Measurements from ENCODE around the gene GARIN1A. TPM values are rescaled to one million over a fixed set of nuclear protein-coding genes. Genes with fewer than 3 reads are reported as not detected.

Gene GARIN1A
- total RNA-seq, 1 donor from 2014 or later, result 5.9 TPM

DNA sequence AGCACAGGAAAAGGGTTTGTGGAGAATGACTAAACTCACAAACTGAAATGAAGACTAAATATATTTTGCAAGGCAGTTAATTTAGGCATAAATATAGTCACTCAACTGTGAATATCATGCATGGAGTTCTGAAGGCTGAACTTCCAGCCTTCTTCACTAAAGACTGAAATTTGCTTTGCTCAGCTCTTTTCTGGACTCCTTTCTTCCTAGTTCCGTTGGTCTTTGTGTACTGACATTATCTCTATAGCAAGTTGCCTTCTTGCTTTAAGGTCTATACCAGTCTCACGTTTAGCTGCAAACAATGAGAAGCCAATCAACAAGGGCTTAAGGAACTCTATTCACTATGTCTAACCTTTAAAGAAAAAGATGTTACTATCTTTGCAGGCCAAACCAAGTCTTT, 22.6 kb downstream of the GARIN1A start:
- Histone ChIP-seq H3K27ac (ENCODE audit: low read depth, low read length) (no peak overlapping the region), H3K36me3 (ENCODE audit: insufficient read depth, low read length) (no peaks in the 10 kb centered on the region), H4K20me1 (ENCODE audit: insufficient read depth, low read length) (no peaks in the 10 kb centered on the region), H3K4me2 (ENCODE audit: low read length) (no peak overlapping the region), H3K79me2 (ENCODE audit: insufficient read depth, low read length) (no peaks in the 10 kb centered on the region), H3K4me3 (ENCODE audit: insufficient read depth, low read depth, low read length) (no peak overlapping the region), H2AFZ (ENCODE audit: low read depth, low read length) (no peak overlapping the region), H3K9ac (ENCODE audit: low read length) (no peak overlapping the region), H3K9me3 (ENCODE audit: insufficient read depth, low read depth, low read length) (no peaks in the 10 kb centered on the region), H3K4me1 (ENCODE audit: insufficient read depth, low read length) (no peaks in the 10 kb centered on the region), H3K27me3 (ENCODE audit: insufficient read depth, low read length) (no peaks in the 10 kb centered on the region)
- no peak for TF ChIP-seq EZH2 (IDR thresholded peaks at IDR 0.05; ENCODE audit: insufficient read depth, low read length)
- TF ChIP-seq, protein P1, sequence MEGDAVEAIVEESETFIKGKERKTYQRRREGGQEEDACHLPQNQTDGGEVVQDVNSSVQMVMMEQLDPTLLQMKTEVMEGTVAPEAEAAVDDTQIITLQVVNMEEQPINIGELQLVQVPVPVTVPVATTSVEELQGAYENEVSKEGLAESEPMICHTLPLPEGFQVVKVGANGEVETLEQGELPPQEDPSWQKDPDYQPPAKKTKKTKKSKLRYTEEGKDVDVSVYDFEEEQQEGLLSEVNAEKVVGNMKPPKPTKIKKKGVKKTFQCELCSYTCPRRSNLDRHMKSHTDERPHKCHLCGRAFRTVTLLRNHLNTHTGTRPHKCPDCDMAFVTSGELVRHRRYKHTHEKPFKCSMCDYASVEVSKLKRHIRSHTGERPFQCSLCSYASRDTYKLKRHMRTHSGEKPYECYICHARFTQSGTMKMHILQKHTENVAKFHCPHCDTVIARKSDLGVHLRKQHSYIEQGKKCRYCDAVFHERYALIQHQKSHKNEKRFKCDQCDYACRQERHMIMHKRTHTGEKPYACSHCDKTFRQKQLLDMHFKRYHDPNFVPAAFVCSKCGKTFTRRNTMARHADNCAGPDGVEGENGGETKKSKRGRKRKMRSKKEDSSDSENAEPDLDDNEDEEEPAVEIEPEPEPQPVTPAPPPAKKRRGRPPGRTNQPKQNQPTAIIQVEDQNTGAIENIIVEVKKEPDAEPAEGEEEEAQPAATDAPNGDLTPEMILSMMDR (IDR thresholded peaks at IDR 0.05; ENCODE audit: insufficient read depth, low read depth, low read length), result no peak
- Mint-ChIP-seq H3K4me3 (ENCODE audit: unreplicated experiment) (no peak overlapping the region), H3K27ac (ENCODE audit: unreplicated experiment) (no peak overlapping the region), H3K27me3 (ENCODE audit: low read depth, unreplicated experiment) (peaks cover 28% of the 10 kb centered on the region), H3K4me1 (ENCODE audit: low read depth, unreplicated experiment) (peaks cover 1% of the 10 kb centered on the region), H3K36me3 (ENCODE audit: low read depth, unreplicated experiment) (peaks cover 13% of the 10 kb centered on the region), H3K9me3 (ENCODE audit: unreplicated experiment) (no peaks in the 10 kb centered on the region)
- no peak for FAIRE-seq
- no peak for DNase-seq (ENCODE audit: low read depth)

DNA sequence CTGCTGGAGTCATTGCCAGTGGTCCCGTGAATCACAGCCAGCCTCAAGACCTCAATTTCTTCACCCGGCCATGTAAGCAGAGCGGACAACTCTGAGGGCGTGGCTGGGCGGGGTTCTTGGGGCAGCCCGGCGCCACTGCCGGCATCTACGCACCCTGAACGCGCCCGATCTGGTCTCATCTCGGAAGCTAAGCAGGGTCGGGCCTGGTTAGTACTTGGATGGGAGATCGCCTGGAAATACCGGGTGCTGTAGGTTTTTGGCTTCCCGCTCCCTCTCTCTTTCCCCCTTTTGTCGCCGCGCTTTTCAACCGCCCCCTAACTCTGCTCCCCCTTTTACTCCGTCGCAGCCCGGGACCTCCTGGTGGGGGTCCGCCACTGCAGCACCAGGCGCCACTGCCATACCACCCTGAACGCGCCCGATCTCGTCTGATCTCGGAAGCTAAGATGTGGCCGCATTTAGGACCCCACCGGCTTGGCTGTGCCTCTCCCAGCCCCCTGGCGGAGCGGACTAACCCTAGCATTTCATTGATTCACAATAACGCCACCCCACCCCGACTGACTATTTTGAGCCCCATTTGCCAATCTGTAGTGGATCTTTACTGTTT, 25.3 kb downstream of the GARIN1A start:
- no peaks in the 10 kb centered on the region for H3K4me1 ChIP-seq (ENCODE audit: insufficient read depth, low read length)
- Mint-ChIP-seq H3K4me1 (ENCODE audit: low read depth, unreplicated experiment) (no peaks in the 10 kb centered on the region), H3K27me3 (ENCODE audit: low read depth, unreplicated experiment) (peaks cover 28% of the 10 kb centered on the region), H3K27ac (ENCODE audit: unreplicated experiment) (no peak overlapping the region), H3K9me3 (ENCODE audit: unreplicated experiment) (no peaks in the 10 kb centered on the region), H3K36me3 (ENCODE audit: low read depth, unreplicated experiment) (peaks cover 2% of the 10 kb centered on the region), H3K4me3 (ENCODE audit: unreplicated experiment) (peak overlapping the region; percentile 87)
- H3K79me2 ChIP-seq (ENCODE audit: insufficient read depth, low read length), result no peaks in the 10 kb centered on the region
- FAIRE-seq, result no peak
- H3K27ac ChIP-seq (ENCODE audit: low read depth, low read length), result no peak overlapping the region
- H3K4me2 ChIP-seq (ENCODE audit: low read length), result peak overlapping the region; percentile 85
- H3K4me3 ChIP-seq (ENCODE audit: insufficient read depth, low read depth, low read length), result peak overlapping the region; percentile 58
- TF ChIP-seq EZH2 (IDR thresholded peaks at IDR 0.05; ENCODE audit: insufficient read depth, low read length), result no peak
- TF ChIP-seq, protein P1 (IDR thresholded peaks at IDR 0.05; ENCODE audit: insufficient read depth, low read depth, low read length), result peak; percentile 22
- no peaks in the 10 kb centered on the region for H3K27me3 ChIP-seq (ENCODE audit: insufficient read depth, low read length)
- H4K20me1 ChIP-seq (ENCODE audit: insufficient read depth, low read length), result no peaks in the 10 kb centered on the region
- DNase-seq (ENCODE audit: low read depth), result peak; percentile 57
- peak overlapping the region; percentile 67 for H3K9ac ChIP-seq (ENCODE audit: low read length)
- H2AFZ ChIP-seq (ENCODE audit: low read depth, low read length), result peak overlapping the region; percentile 59
- H3K36me3 ChIP-seq (ENCODE audit: insufficient read depth, low read length), result no peaks in the 10 kb centered on the region
- no peaks in the 10 kb centered on the region for H3K9me3 ChIP-seq (ENCODE audit: insufficient read depth, low read depth, low read length)

GRCh38 chr7:128699196-128699712, 27.2 kb downstream of the GARIN1A start:
- DNase-seq (ENCODE audit: low read depth) (no peak), FAIRE-seq (no peak)
- Histone ChIP-seq H3K79me2 (ENCODE audit: insufficient read depth, low read length) (no peaks in the 10 kb centered on the region), H2AFZ (ENCODE audit: low read depth, low read length) (no peak overlapping the region), H3K9ac (ENCODE audit: low read length) (no peak overlapping the region), H3K4me3 (ENCODE audit: insufficient read depth, low read depth, low read length) (no peak overlapping the region), H3K36me3 (ENCODE audit: insufficient read depth, low read length) (no peaks in the 10 kb centered on the region), H3K9me3 (ENCODE audit: insufficient read depth, low read depth, low read length) (no peaks in the 10 kb centered on the region), H3K4me2 (ENCODE audit: low read length) (no peak overlapping the region), H3K27ac (ENCODE audit: low read depth, low read length) (no peak overlapping the region), H4K20me1 (ENCODE audit: insufficient read depth, low read length) (no peaks in the 10 kb centered on the region), H3K4me1 (ENCODE audit: insufficient read depth, low read length) (no peaks in the 10 kb centered on the region), H3K27me3 (ENCODE audit: insufficient read depth, low read length) (no peaks in the 10 kb centered on the region)
- Mint-ChIP-seq H3K36me3 (ENCODE audit: low read depth, unreplicated experiment) (peaks cover 2% of the 10 kb centered on the region), H3K9me3 (ENCODE audit: unreplicated experiment) (no peaks in the 10 kb centered on the region), H3K27me3 (ENCODE audit: low read depth, unreplicated experiment) (peaks cover 28% of the 10 kb centered on the region), H3K4me3 (ENCODE audit: unreplicated experiment) (no peak overlapping the region), H3K4me1 (ENCODE audit: low read depth, unreplicated experiment) (peaks cover 5% of the 10 kb centered on the region), H3K27ac (ENCODE audit: unreplicated experiment) (no peak overlapping the region)
- TF ChIP-seq, protein P1 (IDR thresholded peaks at IDR 0.05; ENCODE audit: insufficient read depth, low read depth, low read length), result no peak
- no peak for TF ChIP-seq EZH2 (IDR thresholded peaks at IDR 0.05; ENCODE audit: insufficient read depth, low read length)

All from astrocyte (in vitro differentiated cells and primary cell).